HG03039 (cell line): ENCODE measurements around the gene COL27A1.

Experiments
- ATAC-seq: cut with Tn5 transposase; IDR thresholded peaks from one replicate; pipeline ENCODE4 v1.9.1; 2021; ENCODE audit warnings: mild to moderate bottlenecking, moderate library complexity; ENCODE audit not compliant: unreplicated experiment

Gene COL27A1

GRCh38 chr9:114348261-114348905, 193.0 kb downstream of the COL27A1 start:
- ATAC-seq = no peak

- ATAC-seq = peak; percentile 82
Measured at GRCh38 chr9:114348906-114349482, 193.7 kb downstream of the COL27A1 start.

GRCh38 chr9:114349713-114350480, 194.6 kb downstream of the COL27A1 start:
- ATAC-seq = no peak

DNA sequence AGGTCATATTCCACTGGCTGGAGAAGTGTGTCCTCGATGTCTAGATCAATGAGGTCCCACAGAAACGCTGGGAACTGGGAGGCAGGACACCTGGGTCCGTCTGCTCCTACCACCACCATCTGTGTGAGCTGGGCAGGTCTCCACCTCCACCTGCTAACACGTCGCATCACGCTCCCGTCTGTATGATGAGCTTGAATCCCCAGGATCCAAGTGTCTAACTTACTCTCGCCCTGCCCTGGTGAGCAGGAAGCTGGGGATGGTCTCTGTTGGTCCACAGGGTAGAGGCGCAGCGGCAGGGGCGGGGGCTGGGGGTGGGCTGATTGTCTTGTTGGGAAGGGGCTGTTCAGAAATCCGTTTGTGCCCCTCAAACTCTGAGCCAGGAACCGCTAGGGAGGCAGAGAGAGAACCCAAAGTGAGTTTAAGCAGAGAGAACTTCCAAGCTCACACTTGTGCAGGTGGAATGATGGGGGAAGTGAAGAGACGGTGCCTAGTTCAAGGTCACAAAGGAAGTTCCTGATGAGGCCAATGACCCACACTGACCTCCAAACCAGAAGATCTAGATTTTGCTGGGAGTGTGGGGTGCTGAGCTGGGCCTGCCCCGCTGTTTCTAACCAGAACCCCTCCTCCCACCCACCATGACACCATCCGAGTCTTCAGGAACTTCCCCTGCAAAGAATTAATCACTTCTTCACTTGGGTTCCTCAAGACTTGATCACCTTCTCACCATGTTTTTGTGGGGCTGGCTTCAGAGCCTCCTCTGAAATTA, 195.5 kb downstream of the COL27A1 start:
- ATAC-seq = no peak

- ATAC-seq = no peak
Measured at GRCh38 chr9:114351932-114352331, 196.6 kb downstream of the COL27A1 start.

- no peak for ATAC-seq
Measured at GRCh38 chr9:114355821-114356220, 200.5 kb downstream of the COL27A1 start.

- ATAC-seq = no peak
Measured at GRCh38 chr9:114356792-114357191, 201.5 kb downstream of the COL27A1 start.

DNA sequence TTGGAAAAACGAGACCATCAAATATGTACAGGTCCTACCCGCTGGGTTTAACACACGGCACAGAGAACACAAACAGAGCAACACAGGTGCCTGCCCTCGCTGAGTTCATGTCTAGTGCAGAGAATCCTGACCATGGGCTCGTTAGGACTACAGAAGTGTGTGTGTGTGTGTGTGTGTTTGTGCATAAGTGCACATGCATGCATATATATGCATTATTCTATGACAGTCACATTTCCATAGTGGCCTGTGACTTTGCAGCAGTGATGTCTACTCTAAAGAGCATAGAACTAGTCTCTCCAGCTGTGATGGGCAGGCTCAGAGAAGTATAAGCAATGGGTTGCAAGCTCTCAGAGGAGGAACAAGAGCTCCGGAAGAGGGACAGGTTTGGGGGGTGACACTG, 202.0 kb downstream of the COL27A1 start:
- no peak for ATAC-seq

DNA sequence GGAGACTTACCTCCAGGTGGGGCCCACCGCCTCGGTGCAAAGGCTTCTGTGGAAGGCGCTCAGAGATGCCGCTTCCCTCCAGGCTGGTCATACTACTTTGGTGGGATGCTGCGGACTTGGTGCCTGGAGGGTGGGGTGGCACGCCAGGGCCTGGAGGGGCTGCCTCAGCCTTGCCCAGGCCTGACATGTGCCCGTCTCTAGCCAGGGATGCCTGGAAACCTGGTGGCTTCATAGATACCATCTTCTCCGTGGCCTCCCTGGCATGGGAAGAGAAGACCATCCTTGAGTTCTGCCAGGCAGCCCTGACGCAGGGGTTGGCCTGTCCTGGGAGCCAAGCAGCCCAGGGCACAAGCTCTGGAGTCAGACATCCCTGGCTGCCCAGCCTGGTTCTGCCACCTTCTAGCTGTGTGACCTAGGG, 202.6 kb downstream of the COL27A1 start:
- no peak for ATAC-seq

GRCh38 chr9:114359801-114360200, 204.5 kb downstream of the COL27A1 start:
- no peak for ATAC-seq

DNA sequence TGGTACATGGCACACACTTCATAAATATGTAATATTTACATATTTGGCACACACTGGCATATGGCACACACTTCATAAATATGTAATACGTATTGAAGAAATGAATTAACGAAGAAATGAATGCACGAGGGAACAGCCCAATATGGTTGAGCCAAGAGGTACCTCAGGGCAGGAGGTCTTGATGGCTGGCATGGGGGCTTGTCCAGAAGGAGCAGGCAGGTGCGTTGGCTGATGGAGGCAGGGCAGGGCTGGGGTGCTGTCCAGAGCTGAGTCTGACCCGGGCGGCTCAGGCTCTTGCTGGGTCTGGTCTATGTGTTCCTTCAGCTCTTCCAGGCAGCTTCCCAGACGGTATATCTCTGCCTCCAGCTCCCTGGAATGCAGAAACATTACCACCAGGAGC, 206.2 kb downstream of the COL27A1 start:
- ATAC-seq = no peak
